PFSK-1 (cell line): ENCODE data around the gene BLID.

Experiments
- POLR2AphosphoS5 ChIP-seq: IDR thresholded peaks from 2 replicates; pipeline ENCODE4 v1.6.1; 2012; ENCODE audit warnings: low read depth, mild to moderate bottlenecking, control low read depth, low read length, moderate library complexity
- SIN3A ChIP-seq: IDR thresholded peaks from 2 replicates; pipeline ENCODE4 v1.6.1; 2012; ENCODE audit warnings: mild to moderate bottlenecking, low read length, moderate library complexity, borderline replicate concordance; ENCODE audit not compliant: insufficient read depth
- TAF1 ChIP-seq: IDR thresholded peaks from 2 replicates; pipeline ENCODE4 v1.6.1; 2012; ENCODE audit warnings: low read length, control low read depth, borderline replicate concordance; ENCODE audit not compliant: insufficient read depth

GRCh38 chr11:122096272-122097112 lies 19.5 kb downstream of the BLID start:
- TF ChIP-seq SIN3A (no peak), TAF1 (no peak), POLR2AphosphoS5 (no peak)
